ENCODE data around the gene CAVIN4. TPM values are rescaled to one million over a fixed set of nuclear protein-coding genes. Genes with fewer than 3 reads are reported as not detected.

The CAVIN4 gene
- total and polyA plus RNA-seq, 9 of the 15 experiments (the other 6 are each of a cell fraction or from before 2014, with no cell fraction given): 0.06 to 0.29 (median 0.18) TPM

- Histone ChIP-seq H3K27me3 (ENCODE audit: control insufficient read depth in 2 of 2, insufficient read depth in 2 of 2, low read length in 2 of 2) (peaks cover 0 to 6% of the 10 kb centered on the region in 2 experiments; a peak in 3 of 5 replicates), H3K4me2 (ENCODE audit: insufficient read depth, low read length) (no peak overlapping the region), H4K20me1 (replicated peaks; ENCODE audit: control insufficient read depth, insufficient read depth, low read length) (no peaks in the 10 kb centered on the region), H3K79me2 (ENCODE audit: control insufficient read depth, insufficient read depth, low read length) (no peaks in the 10 kb centered on the region), H3K36me3 (ENCODE audit: control insufficient read depth, insufficient read depth, low read length) (no peaks in the 10 kb centered on the region), H3K4me3 (no peak overlapping the region), H2AFZ (ENCODE audit: low read depth, low read length) (no peak overlapping the region), H3K4me1 (replicated peaks in 1 of 2; ENCODE audit: control insufficient read depth in 2 of 2, insufficient read depth in 2 of 2, low read length in 2 of 2) (no peaks in the 10 kb centered on the region), H3K9me1 (ENCODE audit: control insufficient read depth, insufficient read depth, low read length) (no peaks in the 10 kb centered on the region), H3K9me3 (replicated peaks; ENCODE audit: control insufficient read depth, insufficient read depth, low read depth, low read length) (no peaks in the 10 kb centered on the region), H3K27ac (ENCODE audit: extremely low read depth, low read depth, low read length) (no peak overlapping the region), H3K9ac (ENCODE audit: insufficient read depth in 1 of 2, low read depth in 2 of 2, low read length in 2 of 2) (no peak overlapping the region)
- in situ Hi-C loops (cut with MboI): no loop called here
- 4% methylated on average over 4 of the region's 4 CpGs for WGBS (ENCODE audit: insufficient coverage, low coverage, missing lambda C conversion rate)
- no peak for DNase-seq (ENCODE audit: extremely low read depth in 1 of 4, low spot score in 3 of 4)
- intact Hi-C loops (cut with micrococcal nuclease): no loop called here
- FAIRE-seq: no peak
- ChIA-PET CTCF (ENCODE audit: low intra/inter-chr PET ratio) (no interaction called here), POLR2A (interaction anchor here (1.1 kb wide), 1 partner anchor 9 kb away, joined by 3 read pairs; no protein-coding TSS in a partner anchor)
- no peak for ATAC-seq
- BruUV-seq (replicated peaks): no TSS peak
- no peak for TF ChIP-seq PYGO2 (tag; IDR thresholded peaks at IDR 0.05)
- no peak for TF ChIP-seq ARID3A (IDR thresholded peaks at IDR 0.05; ENCODE audit: borderline replicate concordance, low read depth, low read length)
- no peak for TF ChIP-seq ZBTB49 (CRISPR knock-in tag; IDR thresholded peaks at IDR 0.05; ENCODE audit: borderline replicate concordance)
- no peak for TF ChIP-seq CUX1 (CRISPR knock-in tag; IDR thresholded peaks at IDR 0.05)
- TF ChIP-seq STAT5A (IDR thresholded peaks at IDR 0.05; ENCODE audit: borderline replicate concordance, low read length): no peak
These were observed 43.5 kb upstream of the CAVIN4 start for GRCh38 chr9:100534401-100534800.
